HepG2 (cell line): Measurements from ENCODE around the gene GNB3. TPM values are rescaled to one million over a fixed set of nuclear protein-coding genes. Genes with fewer than 3 reads are reported as not detected.

Experiments
- ELF1 ChIP-seq: sonication (generic); formaldehyde crosslinking; IDR thresholded peaks from 2 replicates; pipeline ENCODE4 v1.4.0; 2020; ENCODE audit warnings: missing genetic modification reagents
- ELF4 ChIP-seq: sonication (generic); formaldehyde crosslinking; IDR thresholded peaks from 2 replicates; pipeline ENCODE4 v1.5.0; 2020; ENCODE audit warnings: missing genetic modification reagents, mild to moderate bottlenecking, moderate library complexity, borderline replicate concordance
- GTF2F1 ChIP-seq: fragments of 150-350 bp; IDR thresholded peaks from 2 replicates; pipeline ENCODE4 v1.6.1; 2014; ENCODE audit warnings: low read length
- HMGA1 ChIP-seq: sonication (generic); formaldehyde crosslinking; conservative IDR thresholded peaks from 2 replicates; pipeline ENCODE4 v1.4.0; 2020; ENCODE audit warnings: missing genetic modification reagents
- KDM1A ChIP-seq: IDR thresholded peaks from 2 replicates; pipeline ENCODE4 v1.6.1; 2016; ENCODE audit warnings: missing compliant biosample characterization
- MXD4 ChIP-seq: IDR thresholded peaks from 2 replicates; pipeline ENCODE4 v1.6.1; 2016; ENCODE audit warnings: mild to moderate bottlenecking, missing biosample characterization, missing genetic modification reagents
- PHF21A ChIP-seq: sonication (generic); formaldehyde crosslinking; IDR thresholded peaks from 2 replicates; pipeline ENCODE4 v1.5.0; 2020; ENCODE audit warnings: mild to moderate bottlenecking, missing genetic modification reagents
- PLRG1 ChIP-seq: fragments of 450-650 bp; conservative IDR thresholded peaks from 2 replicates; pipeline ENCODE4 v1.6.1; 2016
- RFX1 ChIP-seq: fragments of 450-650 bp; IDR thresholded peaks from 2 replicates; pipeline ENCODE4 v1.6.1; 2017
- SOX13 ChIP-seq, 3 experiments: fragments of 450-650 bp in 1 of 3; sonication (generic) in 1 of 3; formaldehyde crosslinking in 1 of 3; IDR thresholded peaks in 2 of 3; conservative IDR thresholded peaks in 1 of 3; 2 replicates each; pipeline versions ENCODE4 v1.5.0 to v1.6.1; 2016 to 2020; ENCODE audit warnings: antibody characterized with exemption in 1 of 3, mild to moderate bottlenecking in 1 of 3, missing compliant biosample characterization in 1 of 3, missing genetic modification reagents in 1 of 3, moderate library complexity in 1 of 3
- STAG1 ChIP-seq: sonication (generic); formaldehyde crosslinking; IDR thresholded peaks from 2 replicates; pipeline ENCODE4 v1.4.0; 2020; ENCODE audit warnings: missing genetic modification reagents
- ZFX ChIP-seq: sonication (generic); formaldehyde crosslinking; IDR thresholded peaks from 2 replicates; pipeline ENCODE4 v1.4.0; 2020; ENCODE audit warnings: mild to moderate bottlenecking, low read depth, missing genetic modification reagents, moderate library complexity
- ZFY ChIP-seq: sonication (generic); formaldehyde crosslinking; IDR thresholded peaks from 2 replicates; pipeline ENCODE4 v1.4.0; 2020; ENCODE audit warnings: missing genetic modification reagents
- ZNF446 ChIP-seq: sonication (generic); formaldehyde crosslinking; IDR thresholded peaks from 2 replicates; pipeline ENCODE4 v1.5.0; 2020; ENCODE audit warnings: mild to moderate bottlenecking, missing genetic modification reagents
- ZNF773 ChIP-seq: sonication (generic); formaldehyde crosslinking; IDR thresholded peaks from 2 replicates; pipeline ENCODE4 v1.4.0; 2020; ENCODE audit warnings: missing genetic modification reagents, borderline replicate concordance
- polyA plus RNA-seq, 8 experiments: library from polyadenylated mRNA; depleted of rRNA in 3 of 8; stranded (reverse) in 7 of 8; unstranded in 1 of 8; fragments of >200 nt; fragmentation: Illumina TruSeq in 4 of 8; extraction: Trizol in 4 of 8; gene quantifications; 2 replicates each; pipeline versions ENCODE4 v1.2.1 to v1.2.3, GENCODE V29; 2011 to 2016; ENCODE audit warnings: low read depth in 4 of 8, missing spikeins in 1 of 8, mixed read lengths in 1 of 8; ENCODE audit not compliant: insufficient read depth in 1 of 8
- total RNA-seq, 5 experiments: library from RNA; depleted of rRNA; stranded (reverse); fragments of >200 nt; fragmentation: Illumina TruSeq; extraction: Trizol; gene quantifications; 2 replicates each; pipeline ENCODE4 v1.2.3, GENCODE V29; 2016; ENCODE audit warnings: low read depth in 1 of 5
- TF ChIP-seq, protein P1 (sequence below): sonication (generic); formaldehyde crosslinking; IDR thresholded peaks from 2 replicates; pipeline ENCODE4 v1.8.1; 2023; ENCODE audit warnings: mild to moderate bottlenecking, missing genetic modification reagents
- TF ChIP-seq, protein P2 (sequence below): sonication (generic); formaldehyde crosslinking; IDR thresholded peaks from 2 replicates; pipeline ENCODE4 v1.4.0; 2020; ENCODE audit warnings: missing genetic modification reagents
- TF ChIP-seq, protein P3 (sequence below): sonication (generic); formaldehyde crosslinking; conservative IDR thresholded peaks from 2 replicates; pipeline ENCODE4 v1.4.0; 2020; ENCODE audit warnings: mild to moderate bottlenecking, missing genetic modification reagents, moderate library complexity
- TF ChIP-seq, protein P4 (sequence below): sonication (generic); formaldehyde crosslinking; IDR thresholded peaks from 2 replicates; pipeline ENCODE4 v1.4.0; 2020; ENCODE audit warnings: missing genetic modification reagents

GNB3 gene
- total and polyA plus RNA-seq, 2 of the 13 experiments (the other 11 are each of a cell fraction or from before 2014, with no cell fraction given): 1.3 to 3.6 TPM

DNA sequence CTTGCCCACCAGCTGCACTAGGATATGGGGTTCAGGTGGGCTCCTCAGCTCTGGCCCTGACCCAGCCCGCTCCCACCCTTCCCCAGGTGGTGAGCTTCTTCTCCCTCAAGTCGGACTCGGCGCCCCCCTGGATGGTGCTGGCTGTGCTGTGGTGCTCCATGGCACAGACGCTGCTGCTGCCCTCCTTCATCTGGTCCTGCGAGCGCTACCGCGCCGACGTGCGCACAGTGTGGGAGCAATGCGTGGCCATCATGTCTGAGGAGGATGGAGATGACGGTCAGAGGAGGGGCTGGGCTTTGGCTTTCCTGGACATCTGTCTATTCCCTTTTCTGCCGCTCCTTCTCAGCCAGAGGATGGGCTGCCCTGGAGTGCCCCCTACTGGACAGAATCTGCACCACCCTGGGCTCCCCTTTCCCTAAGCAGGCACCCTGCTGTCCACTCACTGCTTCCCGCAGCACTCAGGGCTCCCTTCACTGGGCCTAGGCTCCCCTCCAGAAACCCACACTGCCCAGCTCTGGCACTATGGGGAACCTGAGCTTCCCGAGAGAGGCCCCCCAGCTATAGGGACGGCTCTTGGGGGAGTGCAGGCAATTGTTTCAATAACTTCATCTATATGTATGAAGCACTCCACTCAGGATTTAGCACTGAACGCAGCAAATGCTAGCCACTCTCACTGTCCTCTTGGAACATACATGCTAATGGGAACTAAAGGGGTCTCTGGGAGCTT is 15.2 kb upstream of the GNB3 start (continued):
- TF ChIP-seq ZFY (CRISPR knock-in tag): no peak
- TF ChIP-seq, protein P1, sequence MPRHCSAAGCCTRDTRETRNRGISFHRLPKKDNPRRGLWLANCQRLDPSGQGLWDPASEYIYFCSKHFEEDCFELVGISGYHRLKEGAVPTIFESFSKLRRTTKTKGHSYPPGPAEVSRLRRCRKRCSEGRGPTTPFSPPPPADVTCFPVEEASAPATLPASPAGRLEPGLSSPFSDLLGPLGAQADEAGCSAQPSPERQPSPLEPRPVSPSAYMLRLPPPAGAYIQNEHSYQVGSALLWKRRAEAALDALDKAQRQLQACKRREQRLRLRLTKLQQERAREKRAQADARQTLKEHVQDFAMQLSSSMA: no peak
- TF ChIP-seq, protein P2, sequence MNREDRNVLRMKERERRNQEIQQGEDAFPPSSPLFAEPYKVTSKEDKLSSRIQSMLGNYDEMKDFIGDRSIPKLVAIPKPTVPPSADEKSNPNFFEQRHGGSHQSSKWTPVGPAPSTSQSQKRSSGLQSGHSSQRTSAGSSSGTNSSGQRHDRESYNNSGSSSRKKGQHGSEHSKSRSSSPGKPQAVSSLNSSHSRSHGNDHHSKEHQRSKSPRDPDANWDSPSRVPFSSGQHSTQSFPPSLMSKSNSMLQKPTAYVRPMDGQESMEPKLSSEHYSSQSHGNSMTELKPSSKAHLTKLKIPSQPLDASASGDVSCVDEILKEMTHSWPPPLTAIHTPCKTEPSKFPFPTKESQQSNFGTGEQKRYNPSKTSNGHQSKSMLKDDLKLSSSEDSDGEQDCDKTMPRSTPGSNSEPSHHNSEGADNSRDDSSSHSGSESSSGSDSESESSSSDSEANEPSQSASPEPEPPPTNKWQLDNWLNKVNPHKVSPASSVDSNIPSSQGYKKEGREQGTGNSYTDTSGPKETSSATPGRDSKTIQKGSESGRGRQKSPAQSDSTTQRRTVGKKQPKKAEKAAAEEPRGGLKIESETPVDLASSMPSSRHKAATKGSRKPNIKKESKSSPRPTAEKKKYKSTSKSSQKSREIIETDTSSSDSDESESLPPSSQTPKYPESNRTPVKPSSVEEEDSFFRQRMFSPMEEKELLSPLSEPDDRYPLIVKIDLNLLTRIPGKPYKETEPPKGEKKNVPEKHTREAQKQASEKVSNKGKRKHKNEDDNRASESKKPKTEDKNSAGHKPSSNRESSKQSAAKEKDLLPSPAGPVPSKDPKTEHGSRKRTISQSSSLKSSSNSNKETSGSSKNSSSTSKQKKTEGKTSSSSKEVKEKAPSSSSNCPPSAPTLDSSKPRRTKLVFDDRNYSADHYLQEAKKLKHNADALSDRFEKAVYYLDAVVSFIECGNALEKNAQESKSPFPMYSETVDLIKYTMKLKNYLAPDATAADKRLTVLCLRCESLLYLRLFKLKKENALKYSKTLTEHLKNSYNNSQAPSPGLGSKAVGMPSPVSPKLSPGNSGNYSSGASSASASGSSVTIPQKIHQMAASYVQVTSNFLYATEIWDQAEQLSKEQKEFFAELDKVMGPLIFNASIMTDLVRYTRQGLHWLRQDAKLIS (CRISPR knock-in tag): no peak
- no peak for TF ChIP-seq MXD4 (CRISPR knock-in tag)
- no peak for TF ChIP-seq ZNF446 (CRISPR knock-in tag)
- no peak for TF ChIP-seq ELF4 (CRISPR knock-in tag)
- TF ChIP-seq, protein P3, sequence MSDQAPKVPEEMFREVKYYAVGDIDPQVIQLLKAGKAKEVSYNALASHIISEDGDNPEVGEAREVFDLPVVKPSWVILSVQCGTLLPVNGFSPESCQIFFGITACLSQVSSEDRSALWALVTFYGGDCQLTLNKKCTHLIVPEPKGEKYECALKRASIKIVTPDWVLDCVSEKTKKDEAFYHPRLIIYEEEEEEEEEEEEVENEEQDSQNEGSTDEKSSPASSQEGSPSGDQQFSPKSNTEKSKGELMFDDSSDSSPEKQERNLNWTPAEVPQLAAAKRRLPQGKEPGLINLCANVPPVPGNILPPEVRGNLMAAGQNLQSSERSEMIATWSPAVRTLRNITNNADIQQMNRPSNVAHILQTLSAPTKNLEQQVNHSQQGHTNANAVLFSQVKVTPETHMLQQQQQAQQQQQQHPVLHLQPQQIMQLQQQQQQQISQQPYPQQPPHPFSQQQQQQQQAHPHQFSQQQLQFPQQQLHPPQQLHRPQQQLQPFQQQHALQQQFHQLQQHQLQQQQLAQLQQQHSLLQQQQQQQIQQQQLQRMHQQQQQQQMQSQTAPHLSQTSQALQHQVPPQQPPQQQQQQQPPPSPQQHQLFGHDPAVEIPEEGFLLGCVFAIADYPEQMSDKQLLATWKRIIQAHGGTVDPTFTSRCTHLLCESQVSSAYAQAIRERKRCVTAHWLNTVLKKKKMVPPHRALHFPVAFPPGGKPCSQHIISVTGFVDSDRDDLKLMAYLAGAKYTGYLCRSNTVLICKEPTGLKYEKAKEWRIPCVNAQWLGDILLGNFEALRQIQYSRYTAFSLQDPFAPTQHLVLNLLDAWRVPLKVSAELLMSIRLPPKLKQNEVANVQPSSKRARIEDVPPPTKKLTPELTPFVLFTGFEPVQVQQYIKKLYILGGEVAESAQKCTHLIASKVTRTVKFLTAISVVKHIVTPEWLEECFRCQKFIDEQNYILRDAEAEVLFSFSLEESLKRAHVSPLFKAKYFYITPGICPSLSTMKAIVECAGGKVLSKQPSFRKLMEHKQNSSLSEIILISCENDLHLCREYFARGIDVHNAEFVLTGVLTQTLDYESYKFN: no peak
- no peak for TF ChIP-seq PLRG1
- TF ChIP-seq STAG1: peak; percentile 85
- TF ChIP-seq ZNF773: no peak
- TF ChIP-seq ZFX (CRISPR knock-in tag): 0 out of 2 replicates have a peak, but pooled peaks have one; percentile 14
- 0 out of 2 replicates have a peak, but pooled peaks have one; percentile 47 for TF ChIP-seq PHF21A (CRISPR knock-in tag)
- no peak for TF ChIP-seq SOX13 (IDR thresholded peaks at IDR 0.05)
- no peak for TF ChIP-seq SOX13 (CRISPR knock-in tag; conservative IDR thresholded peaks at IDR 0.05 in 1 of 2, IDR thresholded peaks at IDR 0.05 in 1 of 2)
- TF ChIP-seq, protein P4, sequence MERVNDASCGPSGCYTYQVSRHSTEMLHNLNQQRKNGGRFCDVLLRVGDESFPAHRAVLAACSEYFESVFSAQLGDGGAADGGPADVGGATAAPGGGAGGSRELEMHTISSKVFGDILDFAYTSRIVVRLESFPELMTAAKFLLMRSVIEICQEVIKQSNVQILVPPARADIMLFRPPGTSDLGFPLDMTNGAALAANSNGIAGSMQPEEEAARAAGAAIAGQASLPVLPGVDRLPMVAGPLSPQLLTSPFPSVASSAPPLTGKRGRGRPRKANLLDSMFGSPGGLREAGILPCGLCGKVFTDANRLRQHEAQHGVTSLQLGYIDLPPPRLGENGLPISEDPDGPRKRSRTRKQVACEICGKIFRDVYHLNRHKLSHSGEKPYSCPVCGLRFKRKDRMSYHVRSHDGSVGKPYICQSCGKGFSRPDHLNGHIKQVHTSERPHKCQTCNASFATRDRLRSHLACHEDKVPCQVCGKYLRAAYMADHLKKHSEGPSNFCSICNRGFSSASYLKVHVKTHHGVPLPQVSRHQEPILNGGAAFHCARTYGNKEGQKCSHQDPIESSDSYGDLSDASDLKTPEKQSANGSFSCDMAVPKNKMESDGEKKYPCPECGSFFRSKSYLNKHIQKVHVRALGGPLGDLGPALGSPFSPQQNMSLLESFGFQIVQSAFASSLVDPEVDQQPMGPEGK: no peak
- no peak for TF ChIP-seq GTF2F1
- no peak for TF ChIP-seq RFX1
- no peak for TF ChIP-seq KDM1A (CRISPR knock-in tag)
- TF ChIP-seq ELF1 (CRISPR knock-in tag): no peak
- no peak for TF ChIP-seq HMGA1 (CRISPR knock-in tag)
